Central memory CD4-positive, alpha-beta T cell (primary cell): ENCODE data around the gene ZNF25.
"Not testable (repeated sequence)": the region's sequence is repeated elsewhere in the genome, so short reads cannot be mapped to it uniquely, and the experiment has no call there.

Experiments
- DNase-seq: peaks from one replicate; pipeline ENCODE4 v3.0.0; 2022
- total RNA-seq, 3 experiments: gene quantifications; one replicate each; lab custom pipeline; 2026; lab: John Stamatoyannopoulos, UW

Gene ZNF25
- total RNA-seq: 12.6 to 42.1 (median 22.0) reads per million in 3 experiments

DNA sequence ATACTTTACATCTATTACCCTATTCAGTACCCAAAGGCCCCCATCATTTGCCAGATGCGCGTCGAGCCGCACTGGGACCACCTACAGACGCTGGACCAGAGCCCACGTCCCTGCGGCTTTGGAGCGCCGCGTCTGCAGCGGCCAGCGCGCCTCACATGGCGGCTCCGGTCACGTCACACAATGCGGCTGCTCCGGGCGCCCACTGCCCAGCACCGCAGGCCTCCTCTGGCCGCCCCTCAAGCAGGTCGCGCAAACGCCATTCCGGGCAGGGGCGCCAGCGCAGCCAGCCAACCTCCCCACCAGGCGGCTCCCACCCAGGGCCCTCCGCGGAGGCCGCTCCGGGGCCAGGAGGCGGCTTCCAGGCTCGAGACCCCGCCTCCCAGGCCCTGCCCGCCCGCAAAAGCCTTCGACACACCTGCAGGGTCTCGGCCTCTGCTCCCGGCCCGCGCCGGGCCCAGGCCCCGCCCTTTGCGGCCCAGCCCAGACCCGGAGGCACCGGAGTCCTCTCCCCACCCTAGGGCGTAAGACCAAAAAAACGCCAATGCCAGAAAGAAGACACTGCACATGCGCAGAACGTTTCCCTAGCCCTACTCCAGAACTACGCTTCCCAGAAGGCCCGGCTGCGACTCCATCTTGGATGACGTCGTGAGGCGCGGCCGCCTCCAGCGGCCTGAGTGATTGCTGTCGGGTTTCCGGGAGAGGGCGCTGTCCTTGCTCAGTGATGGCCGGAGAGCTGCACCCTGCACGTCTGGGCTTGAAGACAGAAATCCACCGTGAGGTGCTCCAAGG, at the start of gene ZNF25:
TSS of gene ZNF25 (minus strand) at position 557 of the 789 bp plus-strand sequence. CDS start 4,925 bp downstream, outside the sequence.
- peak; percentile 97 for DNase-seq

DNA sequence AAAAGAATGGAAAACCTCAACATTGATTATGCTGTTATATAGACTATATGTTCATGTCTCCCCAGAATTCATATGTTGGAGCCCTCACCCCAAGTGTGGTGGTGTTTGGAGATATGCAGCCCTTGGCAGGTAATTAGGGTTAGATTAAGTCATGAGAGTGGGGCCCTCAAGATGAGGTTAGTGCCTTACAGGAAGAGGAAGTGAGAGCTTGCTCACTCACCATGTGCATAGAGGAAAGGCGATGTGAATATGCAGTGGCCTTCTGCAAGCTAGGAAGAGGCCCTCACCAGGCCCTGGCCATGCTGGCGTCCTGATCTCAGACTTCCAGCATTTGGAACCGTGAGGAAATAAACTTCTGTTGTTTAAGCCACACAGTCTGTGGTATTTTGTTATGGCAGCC, 48.8 kb upstream of the ZNF25 start:
- DNase-seq: no peak

DNA sequence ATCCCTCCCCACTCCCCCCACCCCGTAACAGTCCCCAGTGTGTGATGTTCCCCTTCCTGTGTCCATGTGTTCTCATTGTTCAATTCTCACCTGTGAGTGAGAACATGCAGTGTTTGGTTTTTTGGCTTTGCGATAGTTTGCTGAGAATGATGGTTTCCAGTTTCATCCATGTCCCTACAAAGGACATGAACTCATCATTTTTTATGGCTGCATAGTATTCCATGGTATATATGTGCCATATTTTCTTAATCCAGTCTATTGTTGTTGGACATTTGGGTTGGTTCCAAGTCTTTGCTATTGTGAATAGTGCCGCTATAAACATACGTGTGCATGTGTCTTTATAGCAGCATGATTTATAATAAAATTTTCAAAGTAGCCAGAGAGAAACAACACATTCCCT, 42.7 kb upstream of the ZNF25 start:
- not testable (repeated sequence) for DNase-seq

DNA sequence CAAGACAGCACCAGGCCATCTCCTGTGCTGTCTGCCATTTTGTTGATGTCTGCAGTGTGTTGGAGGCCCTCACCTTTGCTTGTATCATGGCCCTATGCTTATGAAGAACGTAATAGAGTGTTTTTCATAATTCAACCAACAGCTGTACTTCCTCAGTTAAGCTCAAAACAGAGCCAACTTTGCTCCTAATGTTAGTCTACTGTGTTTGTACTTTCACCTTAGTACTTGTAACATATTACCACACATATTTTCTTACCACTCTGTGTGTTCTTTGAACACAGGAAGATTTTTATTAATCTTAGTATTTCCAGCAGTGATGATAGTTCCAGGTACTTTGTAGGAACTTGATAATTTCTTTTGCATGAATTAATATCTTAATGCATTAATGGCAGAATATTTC, 39.9 kb upstream of the ZNF25 start:
- DNase-seq: no peak

DNA sequence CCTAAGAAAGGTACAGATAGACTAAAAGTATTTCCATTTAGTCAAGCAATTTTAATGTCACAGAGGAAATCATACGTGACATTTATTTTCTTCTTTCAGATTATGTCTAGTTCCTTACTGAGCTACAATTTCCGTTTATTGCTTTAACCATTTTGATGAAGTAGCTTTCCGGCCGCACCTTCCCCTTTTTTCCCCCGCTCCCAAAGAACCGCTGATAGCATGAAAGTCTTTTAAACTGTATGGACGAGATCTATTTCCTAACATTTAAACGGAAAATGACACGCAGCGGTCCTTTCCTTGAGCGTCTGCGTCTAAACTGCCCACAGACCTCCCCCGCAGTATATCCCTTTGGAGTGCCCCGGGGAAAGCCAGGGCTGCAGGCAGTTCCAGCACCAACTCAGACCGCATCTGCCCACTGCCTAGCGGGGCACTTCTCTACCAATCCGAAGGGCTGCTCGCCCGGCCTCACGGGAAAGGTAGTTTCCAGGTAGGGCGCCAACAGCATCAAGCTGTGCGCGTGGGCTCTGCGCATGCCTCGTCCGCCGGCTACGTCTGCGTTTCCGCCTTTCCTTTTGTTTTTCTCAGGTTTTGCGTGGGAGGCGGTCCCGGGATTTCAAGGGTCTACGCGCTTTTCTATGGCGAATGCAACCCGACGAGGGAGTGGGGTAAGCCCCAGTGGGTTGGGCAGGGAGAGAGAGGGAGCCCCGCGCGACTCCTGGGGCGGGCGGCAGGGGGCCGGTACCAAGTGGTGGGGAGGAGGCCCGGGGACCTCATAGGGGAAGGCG, 33.9 kb upstream of the ZNF25 start, which contains the start of gene ZNF33A:
TSS of gene ZNF33A (plus strand) at position 557 of the 785 bp plus-strand sequence. CDS start 1,667 bp downstream, outside the sequence.
- peak; percentile 93 for DNase-seq

DNA sequence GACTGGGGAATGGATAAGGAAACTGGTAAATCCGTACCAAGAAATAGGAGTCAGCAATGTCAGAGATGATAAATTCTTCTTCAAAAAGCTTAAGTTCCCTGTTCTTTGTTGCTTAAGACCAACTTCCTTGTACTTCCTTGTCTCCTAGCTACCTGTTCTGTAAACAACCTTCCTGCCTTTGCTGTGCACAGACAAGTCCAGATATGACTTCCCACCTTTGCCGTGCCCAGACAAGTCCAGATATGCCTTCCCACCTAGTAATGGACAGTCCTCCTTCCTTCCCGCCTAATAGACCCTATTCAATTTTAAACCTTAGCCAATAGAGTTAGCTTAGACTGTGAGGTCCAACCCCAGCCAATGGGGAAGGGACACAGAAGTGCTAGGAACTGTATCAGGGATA, 31.5 kb upstream of the ZNF25 start:
- no peak for DNase-seq

DNA sequence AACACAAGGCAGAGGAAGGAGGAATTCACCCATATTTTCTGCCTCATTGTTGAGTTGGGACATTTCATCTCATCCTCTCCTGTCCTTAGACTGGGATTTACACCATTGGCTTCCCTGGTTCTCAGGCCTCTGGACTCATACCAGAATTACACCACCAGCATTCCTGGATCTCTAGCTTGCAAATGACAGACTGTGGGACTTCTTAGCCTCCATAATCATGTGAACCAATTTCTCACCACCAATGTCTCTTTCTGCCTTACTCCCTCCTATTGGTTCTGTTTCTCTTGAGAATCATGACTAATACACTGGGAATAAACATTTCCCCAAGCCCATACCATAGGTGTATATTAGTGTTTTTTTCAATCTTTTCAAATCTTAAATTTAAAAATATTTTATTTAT, 31.1 kb upstream of the ZNF25 start:
- DNase-seq: no peak

DNA sequence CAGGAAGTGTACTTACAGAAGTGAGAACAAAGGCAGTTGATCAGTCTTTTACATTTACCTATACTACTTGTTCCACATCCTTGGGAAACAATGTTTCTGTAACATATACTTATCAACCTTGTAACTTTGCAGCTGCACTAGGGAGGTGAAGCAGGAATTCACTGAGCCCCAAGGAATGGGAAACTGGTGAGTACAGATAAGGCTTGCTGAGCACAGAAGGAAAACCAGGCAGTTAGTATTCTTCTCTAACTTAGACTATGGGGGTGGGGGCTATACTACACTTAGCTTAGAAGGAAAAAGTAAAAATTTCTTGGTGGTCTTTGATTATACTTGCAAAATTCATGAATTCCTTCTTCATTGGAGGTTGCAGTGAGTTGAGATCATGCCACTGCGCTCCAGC, 27.1 kb upstream of the ZNF25 start:
- no peak for DNase-seq

DNA sequence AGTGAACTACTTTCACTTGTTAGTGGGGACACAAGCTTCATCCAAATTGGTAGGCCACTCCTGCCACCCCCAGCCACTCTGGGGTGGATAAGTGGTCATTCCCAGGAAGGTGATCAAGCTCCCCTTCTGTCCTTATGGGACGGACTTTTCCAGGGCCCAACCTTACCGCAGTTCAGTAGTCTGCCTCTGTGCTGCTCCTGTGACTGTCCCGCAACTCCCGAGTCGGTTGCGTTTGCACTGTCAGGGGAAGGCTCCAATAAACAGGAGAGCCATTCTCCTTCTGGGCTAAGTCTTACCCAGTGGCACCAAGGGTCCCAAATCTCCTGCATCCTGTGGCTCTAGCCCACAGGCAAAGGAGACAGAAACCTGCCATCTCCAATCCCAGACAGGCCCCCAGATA, 26.6 kb upstream of the ZNF25 start:
- DNase-seq: no peak

DNA sequence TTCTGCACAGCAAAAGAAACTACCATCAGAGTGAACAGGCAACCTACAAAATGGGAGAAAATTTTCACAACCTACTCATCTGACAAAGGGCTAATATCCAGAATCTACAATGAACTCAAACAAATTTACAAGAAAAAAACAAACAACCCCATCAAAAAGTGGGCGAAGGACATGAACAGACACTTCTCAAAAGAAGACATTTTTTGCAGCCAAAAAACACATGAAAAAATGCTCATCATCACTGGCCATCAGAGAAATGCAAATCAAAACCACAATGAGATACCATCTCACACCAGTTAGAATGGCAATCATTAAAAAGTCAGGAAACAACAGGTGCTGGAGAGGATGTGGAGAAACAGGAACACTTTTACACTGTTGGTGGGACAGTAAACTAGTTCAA, 24.0 kb upstream of the ZNF25 start:
- not testable (repeated sequence) for DNase-seq

DNA sequence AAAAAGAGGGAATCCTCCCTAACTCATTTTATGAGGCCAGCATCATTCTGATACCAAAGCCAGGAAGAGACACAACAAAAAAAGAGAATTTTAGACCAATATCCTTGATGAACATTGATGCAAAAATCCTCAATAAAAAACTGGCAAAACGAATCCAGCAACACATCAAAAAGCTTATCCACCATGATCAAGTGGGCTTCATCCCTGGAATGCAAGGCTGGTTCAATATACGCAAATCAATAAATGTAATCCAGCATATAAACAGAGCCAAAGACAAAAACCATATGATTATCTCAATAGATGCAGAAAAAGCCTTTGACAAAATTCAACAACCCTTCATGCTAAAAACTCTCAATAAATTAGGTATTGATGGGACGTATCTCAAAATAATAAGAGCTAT, 22.5 kb upstream of the ZNF25 start:
- DNase-seq: not testable (repeated sequence)

DNA sequence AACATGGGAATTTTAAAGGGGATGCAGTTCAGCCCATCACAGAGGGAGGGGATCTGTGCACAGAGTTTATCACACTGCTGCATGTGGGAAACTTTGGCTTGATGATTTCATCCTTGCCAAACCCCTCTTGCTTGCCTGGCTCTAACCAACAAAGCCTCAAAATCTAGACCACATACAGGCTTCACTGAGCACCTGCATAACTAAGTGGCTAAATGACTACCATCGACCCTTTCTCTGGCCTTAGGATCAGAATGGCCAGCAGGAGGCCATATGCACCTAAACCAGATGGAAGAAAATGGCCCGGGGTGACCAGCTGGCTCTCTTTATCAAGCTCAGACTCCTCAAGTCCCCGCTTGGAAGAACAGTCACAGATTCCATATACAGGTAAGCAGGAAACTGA, 15.6 kb upstream of the ZNF25 start:
- DNase-seq: no peak

DNA sequence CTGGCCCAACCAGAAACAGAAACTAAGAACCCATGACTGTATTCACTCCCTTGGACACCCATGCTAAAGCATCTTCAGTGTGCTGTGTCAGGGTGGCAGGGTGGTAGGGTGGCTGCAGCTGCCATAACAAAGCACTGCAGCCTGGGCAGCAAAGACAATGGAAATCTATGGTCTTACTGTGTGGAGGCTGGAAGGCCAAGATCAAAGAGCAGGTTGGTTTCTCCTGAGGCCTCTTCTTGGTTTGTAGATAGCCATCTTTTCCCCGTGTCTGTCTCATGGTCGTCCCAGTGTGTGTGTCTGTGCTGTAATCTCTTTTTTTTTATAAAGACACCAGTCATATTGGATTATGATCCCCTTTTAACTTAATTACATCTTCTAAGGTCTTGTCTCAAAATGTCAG, 15.2 kb upstream of the ZNF25 start:
- no peak for DNase-seq

DNA sequence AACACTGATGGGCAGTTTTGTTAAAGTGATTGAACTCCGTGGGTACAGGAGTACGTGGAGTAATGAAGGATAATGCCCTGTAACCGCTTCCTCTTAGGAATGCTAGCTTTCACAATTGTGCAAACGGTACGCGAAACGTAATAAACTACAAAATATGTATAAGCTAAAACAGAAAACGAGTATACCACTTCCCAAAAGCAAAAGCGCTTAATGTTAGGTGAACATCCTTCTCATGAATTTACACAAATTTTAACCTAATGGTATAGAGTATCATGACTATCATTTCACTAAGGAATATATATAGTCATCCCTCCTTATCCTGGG, 395 bp upstream of the ZNF25 start:
- no peak for DNase-seq

DNA sequence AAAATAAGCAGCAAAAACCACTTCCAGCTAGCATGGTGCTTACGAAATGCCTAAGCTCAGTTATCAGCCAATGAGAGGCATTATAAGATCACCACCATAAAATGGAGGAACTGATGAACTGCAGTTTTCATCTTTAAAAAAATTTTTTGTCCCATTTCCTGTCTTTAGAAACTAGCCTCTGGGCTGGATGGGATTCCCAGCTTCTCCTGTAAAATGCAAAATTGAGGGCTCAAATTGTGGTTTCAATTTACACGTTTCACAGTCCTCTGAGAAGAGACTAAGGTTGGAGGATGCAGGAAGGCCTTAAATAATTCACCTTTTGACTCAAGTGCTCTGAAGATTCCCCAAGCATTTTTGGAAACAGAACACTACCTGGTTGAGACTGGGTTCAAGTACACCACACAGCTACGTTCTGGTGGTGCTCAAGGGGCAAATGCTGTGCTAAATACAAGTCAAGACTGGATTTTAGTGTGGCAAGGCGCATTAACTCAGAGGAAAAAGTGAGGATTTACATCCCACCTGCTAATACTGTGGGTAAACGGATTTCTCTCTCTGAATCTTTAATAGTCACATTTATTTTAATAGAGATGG, 951 bp downstream of the ZNF25 start:
- peak; percentile 28 for DNase-seq

DNA sequence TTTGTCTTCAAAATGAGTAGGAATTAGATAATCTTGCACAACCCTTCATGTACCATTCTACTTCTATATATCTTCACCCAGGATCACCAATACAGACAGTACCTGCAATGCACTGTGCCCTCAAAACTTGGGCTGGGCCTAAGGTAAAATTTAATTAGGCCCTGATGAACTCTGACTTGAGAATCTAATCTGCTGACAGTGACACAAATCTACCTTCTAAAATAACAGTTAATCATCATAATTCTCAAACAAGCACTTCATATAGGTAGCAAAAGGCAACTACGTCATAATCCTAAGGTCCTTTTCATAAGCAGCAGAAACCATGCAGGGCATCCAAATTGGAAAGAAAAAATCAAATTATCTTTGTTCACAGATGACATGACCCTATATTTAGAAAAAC, 4.1 kb downstream of the ZNF25 start:
- DNase-seq: no peak

DNA sequence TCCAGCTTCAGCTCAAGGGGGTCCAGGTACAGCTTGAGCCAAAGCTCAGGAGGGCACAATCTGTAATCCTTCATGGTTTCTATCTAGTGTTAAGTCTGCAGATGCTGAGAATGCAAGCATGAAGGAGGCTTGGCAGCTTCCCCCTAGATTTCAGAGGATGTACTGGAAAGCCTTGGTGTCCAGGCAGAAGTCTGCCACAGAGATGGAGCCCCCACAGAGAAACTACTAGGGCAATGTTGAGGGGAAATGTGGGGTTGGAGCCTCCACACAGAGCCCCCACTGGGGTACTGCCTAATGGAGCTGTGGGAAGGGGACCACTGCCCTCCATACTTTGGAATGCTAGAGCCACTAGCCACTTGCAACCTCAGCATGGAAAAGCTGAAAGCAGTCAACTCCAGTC, 11.4 kb downstream of the ZNF25 start:
- no peak for DNase-seq

DNA sequence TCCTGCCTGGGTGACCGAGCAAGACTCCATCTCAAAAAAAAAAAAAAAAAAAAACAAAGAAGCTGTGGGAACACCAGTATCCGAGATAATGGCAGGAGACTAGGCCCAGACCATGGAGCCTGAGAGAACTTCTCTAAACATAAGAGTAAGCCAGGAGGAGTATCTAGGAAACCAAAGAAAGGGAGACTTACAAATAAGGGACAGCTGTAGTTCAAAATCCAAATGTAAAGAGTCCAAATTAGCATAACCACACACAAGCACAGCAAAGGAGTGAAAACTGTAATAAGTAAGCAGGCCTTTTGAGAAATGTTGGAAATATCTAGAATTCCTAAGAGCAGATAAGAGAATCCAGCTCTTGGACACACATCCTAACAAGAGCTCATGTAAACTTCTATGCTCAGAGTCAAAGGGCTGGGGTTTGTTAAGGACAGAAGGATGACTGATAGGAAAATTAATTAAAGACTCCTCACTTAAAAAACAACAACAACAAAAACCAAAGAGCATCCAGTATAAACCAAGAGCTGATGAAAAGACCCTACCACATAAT, 15.8 kb downstream of the ZNF25 start:
- DNase-seq: no peak

DNA sequence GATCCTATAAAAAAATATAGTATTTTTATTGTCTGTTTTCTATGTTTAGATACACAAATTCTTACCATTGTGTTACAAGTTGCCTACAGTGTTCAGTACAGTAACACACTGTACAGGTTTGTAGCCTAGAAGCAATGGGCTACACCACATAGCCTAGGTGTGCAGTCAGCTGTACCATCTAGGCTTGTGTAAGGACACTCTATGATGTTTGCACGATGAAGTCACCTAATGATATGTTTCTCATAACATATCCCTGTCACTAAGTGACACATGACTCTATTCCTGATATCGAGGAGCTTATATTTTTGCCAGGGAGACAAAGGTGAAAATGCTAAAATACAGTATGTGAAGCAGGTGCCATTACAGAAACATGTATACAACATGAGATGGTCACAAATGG, 18.6 kb downstream of the ZNF25 start:
- no peak for DNase-seq

DNA sequence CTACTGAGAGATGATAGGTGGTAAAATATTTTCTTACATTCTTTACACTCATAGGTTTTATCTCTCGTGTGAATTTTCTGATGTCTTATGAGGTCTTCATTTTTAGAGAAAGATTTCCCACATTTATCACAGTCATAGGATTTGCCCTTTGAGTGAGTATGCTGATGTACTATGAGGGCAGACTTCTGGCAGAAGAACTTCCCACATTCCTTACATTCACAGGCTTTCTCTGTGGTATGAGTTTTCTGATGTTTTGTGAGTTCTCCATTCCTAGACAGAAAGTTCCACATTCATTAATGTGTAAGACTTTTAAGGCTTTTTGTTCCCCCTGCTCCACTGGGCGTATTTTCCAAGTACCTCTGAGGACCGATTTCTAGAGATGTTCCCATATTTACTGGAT, 23.5 kb downstream of the ZNF25 start:
- DNase-seq: no peak

DNA sequence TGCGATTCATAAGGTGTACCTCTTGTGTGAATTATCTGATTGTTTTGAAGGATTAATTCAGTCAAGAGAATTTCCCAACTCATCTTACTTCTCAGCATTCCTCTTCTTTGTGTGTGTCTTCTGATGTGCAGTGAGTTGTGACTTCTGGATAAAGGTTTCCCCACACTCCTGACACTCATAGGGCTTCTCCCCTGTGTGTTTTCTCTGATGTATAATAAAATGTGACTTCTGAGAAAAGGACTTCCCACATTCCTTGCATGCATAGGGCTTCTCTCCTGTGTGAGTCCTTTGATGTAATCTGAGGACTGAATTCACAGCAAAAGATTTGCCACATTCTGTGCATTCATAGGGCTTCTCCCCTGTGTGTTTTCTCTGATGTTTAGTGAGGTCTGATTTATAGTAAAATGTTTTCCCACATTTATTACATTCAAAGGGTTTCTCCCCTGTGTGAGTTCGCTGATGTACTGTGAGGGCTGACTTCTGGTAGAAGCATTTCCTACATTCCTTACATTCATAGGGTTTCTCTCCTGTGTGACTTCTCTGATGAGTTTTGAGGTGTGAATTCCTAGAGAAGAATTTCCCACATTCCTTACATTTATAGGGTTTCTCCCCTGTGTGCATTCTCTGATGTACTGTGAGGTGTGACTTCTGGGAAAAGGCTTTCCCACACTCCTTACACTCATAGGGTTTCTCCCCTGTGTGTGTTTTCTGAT, 24.2 kb downstream of the ZNF25 start:
- DNase-seq: no peak

DNA sequence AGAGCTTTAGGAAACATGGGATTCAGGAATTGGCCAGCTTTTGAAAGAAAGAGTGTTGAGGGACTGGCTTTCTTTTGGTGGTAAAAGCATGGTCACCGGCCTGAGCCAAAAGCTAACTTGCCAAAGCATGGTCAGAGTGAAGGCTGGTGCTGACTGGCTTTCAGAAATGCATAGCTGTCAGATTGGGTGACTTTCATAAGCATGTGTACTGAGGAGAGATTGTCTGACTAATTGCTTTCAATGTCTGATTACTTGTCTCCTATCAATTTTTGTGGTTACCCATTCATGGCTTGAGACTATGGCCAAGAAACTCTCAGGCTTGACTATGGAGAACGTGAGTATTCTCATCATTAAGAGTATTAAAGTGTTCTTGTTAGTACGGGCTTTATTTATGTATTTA, 28.2 kb downstream of the ZNF25 start:
- DNase-seq: no peak

DNA sequence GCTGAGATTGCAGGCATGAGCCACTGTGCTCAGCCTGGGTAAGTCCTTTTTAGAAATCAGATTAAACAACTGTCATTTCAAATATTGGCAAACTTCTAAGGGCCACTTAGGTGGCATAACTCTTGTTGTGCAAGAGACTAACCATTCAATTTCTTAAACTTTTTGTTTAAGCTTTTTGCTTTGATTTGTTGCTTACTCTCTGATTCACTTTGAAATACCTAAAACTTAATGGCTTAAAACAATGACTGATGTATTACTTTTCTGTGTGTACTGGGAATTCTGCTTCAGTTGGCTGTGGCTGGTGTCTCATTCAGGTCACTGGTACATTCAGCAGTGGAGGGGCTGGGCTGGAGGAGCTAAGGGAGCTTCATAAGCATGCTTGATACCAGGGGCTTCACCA, 28.9 kb downstream of the ZNF25 start:
- DNase-seq: no peak
